Activated CD4-positive, alpha-beta T cell treated with anti-CD3 and anti-CD28 coated beads for 24 hours (primary cell): ENCODE measurements around the gene TPRG1L.

Experiments
- DNase-seq, 2 donors: peaks; one replicate each; pipeline ENCODE4 v3.0.0-alpha.2; 2020; ENCODE audit warnings: low read depth in 2 of 2

The TPRG1L gene

GRCh38 chr1:3593745-3594144 lies 31.1 kb upstream of the TPRG1L start:
- no peak for DNase-seq

- DNase-seq = no peak
Observed at GRCh38 chr1:3594706-3595377, 30.0 kb upstream of the TPRG1L start.

- DNase-seq = no peak
Observed at GRCh38 chr1:3595949-3596348, 28.9 kb upstream of the TPRG1L start.

- DNase-seq = no peak
Observed at GRCh38 chr1:3596663-3597598, 27.9 kb upstream of the TPRG1L start.

GRCh38 chr1:3597599-3597964 lies 27.2 kb upstream of the TPRG1L start:
- no peak for DNase-seq

- DNase-seq = no peak
Observed at GRCh38 chr1:3598051-3598491, 26.7 kb upstream of the TPRG1L start.

GRCh38 chr1:3598522-3599285 lies 26.1 kb upstream of the TPRG1L start:
- DNase-seq = no peak

- DNase-seq = no peak
Observed at GRCh38 chr1:3599286-3599811, 25.5 kb upstream of the TPRG1L start.

- no peak for DNase-seq
Observed at GRCh38 chr1:3599816-3600215, 25.0 kb upstream of the TPRG1L start.

GRCh38 chr1:3600354-3600753 lies 24.5 kb upstream of the TPRG1L start:
- no peak for DNase-seq

GRCh38 chr1:3601743-3602142 lies 23.1 kb upstream of the TPRG1L start:
- no peak for DNase-seq

GRCh38 chr1:3602375-3602774 lies 22.4 kb upstream of the TPRG1L start:
- no peak for DNase-seq

GRCh38 chr1:3603156-3603555 lies 21.7 kb upstream of the TPRG1L start:
- DNase-seq = no peak

GRCh38 chr1:3603571-3604467 lies 21.0 kb upstream of the TPRG1L start:
- no peak for DNase-seq

GRCh38 chr1:3604468-3604974 lies 20.3 kb upstream of the TPRG1L start:
- no peak for DNase-seq

GRCh38 chr1:3604997-3605823 lies 19.6 kb upstream of the TPRG1L start:
- no peak for DNase-seq

- DNase-seq = no peak
Observed at GRCh38 chr1:3606779-3607702, 17.8 kb upstream of the TPRG1L start.

GRCh38 chr1:3607703-3608065 lies 17.1 kb upstream of the TPRG1L start:
- DNase-seq = no peak

- DNase-seq = no peak
Observed at GRCh38 chr1:3608154-3608553, 16.7 kb upstream of the TPRG1L start.
